ENCODE measurements around the gene CHCHD6.

GRCh38 chr3:126964950-126965349, 260.9 kb downstream of the CHCHD6 start:
- TF ChIP-seq, protein P1, sequence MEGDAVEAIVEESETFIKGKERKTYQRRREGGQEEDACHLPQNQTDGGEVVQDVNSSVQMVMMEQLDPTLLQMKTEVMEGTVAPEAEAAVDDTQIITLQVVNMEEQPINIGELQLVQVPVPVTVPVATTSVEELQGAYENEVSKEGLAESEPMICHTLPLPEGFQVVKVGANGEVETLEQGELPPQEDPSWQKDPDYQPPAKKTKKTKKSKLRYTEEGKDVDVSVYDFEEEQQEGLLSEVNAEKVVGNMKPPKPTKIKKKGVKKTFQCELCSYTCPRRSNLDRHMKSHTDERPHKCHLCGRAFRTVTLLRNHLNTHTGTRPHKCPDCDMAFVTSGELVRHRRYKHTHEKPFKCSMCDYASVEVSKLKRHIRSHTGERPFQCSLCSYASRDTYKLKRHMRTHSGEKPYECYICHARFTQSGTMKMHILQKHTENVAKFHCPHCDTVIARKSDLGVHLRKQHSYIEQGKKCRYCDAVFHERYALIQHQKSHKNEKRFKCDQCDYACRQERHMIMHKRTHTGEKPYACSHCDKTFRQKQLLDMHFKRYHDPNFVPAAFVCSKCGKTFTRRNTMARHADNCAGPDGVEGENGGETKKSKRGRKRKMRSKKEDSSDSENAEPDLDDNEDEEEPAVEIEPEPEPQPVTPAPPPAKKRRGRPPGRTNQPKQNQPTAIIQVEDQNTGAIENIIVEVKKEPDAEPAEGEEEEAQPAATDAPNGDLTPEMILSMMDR (IDR thresholded peaks at IDR 0.05): no peak
- TF ChIP-seq POLR2A (IDR thresholded peaks at IDR 0.05): no peak
